Erythroblast (primary cell): ENCODE measurements around the gene MBTPS1.

Source experiments
- DNase-seq, 2 experiments: peaks; one replicate each; lab custom pipeline; 2025; lab: John Stamatoyannopoulos, UW
- GATA1 ChIP-seq: IDR thresholded peaks from 2 replicates; pipeline ENCODE4 v1.6.1; 2011; ENCODE audit warnings: low read depth, mild to moderate bottlenecking, control low read depth, low read length, moderate library complexity
- POLR2A ChIP-seq: IDR thresholded peaks from 2 replicates; pipeline ENCODE4 v1.6.1; 2011; ENCODE audit warnings: mild to moderate bottlenecking, low read length

Gene MBTPS1

DNA sequence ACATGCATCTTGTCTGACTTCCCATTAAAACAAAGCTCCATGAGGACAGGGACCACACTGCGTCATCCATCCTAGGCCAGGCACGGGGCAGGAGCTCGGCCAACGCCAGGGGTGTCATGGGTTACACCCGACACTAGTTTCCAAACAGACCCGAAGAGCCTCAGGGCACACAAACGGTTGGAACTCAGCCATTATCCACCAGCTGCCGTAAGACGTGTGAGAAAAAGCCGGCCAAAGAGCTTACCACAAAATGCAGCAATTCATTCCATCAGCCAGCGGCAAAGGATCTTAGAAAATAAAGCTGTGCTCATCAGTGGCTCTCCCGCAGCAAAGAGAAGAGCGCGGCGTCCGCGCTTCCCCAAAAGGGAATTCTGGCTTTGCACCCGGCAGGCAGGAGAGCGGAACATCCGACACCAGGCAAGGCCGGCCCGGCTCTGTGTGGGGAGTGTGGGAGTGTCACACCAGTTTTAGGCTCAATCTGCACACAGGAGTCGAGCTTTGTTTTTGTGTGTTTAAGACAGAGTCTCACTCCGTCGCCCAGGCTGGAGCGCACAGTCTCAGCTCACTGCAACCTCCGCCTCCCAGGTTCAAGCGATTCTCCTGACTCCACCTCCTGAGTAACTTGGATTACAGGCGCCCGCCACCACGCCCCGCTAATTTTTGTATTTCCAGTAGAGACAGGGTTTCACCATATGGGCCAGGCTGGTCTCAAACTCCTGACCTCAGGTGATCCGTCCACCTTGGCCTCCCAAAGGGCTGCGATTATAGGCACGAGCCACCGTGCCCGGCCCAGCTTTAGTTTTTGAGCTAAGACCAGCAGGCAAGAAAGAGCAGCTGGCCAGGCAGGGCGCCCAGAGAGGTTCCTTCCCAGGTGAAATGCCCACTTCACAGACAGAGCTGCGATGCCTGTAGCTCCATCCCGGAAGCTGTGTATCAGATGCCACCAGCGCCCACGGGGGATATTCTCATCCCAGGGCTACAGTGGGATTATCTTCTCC is 75.6 kb downstream of the MBTPS1 start:
- no peak for DNase-seq
- TF ChIP-seq GATA1 (no peak), POLR2A (no peak)

DNA sequence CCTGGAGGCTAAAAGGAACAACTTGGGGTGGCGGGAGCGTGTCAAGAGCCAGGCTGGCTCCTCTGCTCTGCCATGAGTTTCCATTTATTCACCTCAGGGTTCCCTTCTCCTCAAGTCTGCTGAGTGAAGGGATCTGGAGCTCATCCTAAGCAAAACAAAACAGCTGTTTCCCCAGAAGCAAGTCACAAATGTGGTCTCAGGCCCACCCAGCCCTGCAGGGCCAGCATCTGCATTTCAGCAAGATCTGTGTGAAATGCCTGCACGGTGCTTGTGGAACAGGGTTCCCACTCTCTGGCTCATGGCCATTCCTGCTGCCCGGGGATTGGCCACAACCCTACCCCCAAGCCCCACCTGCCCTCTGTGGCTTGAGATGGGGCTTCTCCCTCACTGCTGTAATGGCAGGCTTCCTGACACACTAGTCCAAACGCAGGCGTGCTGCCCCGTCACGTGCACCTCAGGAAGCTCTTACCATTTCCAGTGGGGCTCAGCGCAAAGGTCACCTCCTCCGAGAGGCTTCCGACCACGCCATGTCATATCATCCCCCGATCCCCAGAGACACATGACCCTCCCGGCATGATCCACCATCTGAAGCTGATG is 76.4 kb downstream of the MBTPS1 start:
- TF ChIP-seq GATA1 = no peak
- no peak for TF ChIP-seq POLR2A
- no peak for DNase-seq

DNA sequence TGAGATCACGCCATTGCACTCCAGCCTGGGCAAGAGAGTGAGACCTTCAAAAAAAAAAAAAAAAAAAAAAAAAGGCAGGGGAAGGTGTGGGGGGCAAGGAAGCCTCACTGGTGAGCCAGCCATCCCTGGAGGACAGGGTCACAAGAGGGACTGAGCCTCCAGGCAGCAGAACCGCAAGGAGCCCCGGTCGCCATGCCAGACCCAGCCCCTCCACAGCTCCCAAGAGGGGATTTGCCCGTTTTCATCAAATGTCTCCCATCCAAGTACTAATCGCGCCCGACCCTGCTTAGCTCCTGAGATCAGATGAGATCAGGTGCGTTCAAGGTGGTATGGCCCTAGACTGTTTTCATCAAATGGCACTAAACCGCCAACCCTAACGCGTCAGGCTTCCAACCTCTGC is 77.0 kb downstream of the MBTPS1 start:
- no peak for TF ChIP-seq GATA1
- TF ChIP-seq POLR2A = no peak
- no peak for DNase-seq

DNA sequence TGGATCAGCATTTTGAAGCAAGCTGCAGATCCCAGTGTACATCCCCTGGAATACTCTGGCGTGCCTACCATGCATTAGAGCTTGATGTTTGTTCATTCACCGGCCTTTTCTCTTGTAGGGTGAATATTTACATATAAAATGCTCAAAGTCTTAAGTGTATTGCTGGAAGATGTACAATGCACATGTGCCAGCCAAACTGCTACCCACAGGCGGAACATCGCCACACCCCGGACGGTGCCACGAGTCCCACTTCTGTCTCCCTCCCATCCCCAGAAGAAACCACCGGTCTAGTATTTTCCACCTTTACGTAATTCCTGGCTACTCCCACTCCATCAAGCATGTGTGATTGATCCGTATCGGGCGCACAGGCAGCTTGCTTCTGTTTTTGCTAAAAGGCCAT is 78.3 kb downstream of the MBTPS1 start:
- TF ChIP-seq POLR2A = no peak
- TF ChIP-seq GATA1 = no peak
- DNase-seq = no peak

DNA sequence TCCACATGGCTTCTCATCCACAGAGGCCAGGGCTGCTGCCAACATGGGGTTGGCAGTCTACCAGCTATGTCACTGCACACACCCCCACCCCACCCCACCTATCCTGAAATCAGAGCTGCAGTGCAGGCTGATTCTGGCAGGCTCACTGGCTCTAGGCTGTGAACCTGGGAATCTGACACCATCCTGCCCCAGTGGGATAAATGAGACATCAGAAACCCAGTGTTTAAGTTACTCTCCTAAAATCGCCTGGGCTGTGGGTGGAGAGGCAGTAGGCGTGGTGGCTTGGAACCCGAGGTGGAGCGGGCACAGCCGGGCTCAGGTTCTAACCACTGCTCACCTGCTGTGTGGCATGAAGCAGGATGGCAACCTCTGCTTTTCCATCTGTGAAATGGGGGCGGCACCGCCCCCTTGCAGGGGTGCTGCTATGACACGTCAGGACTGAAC is 79.7 kb downstream of the MBTPS1 start:
- DNase-seq = no peak
- no peak for TF ChIP-seq POLR2A
- TF ChIP-seq GATA1 = no peak

DNA sequence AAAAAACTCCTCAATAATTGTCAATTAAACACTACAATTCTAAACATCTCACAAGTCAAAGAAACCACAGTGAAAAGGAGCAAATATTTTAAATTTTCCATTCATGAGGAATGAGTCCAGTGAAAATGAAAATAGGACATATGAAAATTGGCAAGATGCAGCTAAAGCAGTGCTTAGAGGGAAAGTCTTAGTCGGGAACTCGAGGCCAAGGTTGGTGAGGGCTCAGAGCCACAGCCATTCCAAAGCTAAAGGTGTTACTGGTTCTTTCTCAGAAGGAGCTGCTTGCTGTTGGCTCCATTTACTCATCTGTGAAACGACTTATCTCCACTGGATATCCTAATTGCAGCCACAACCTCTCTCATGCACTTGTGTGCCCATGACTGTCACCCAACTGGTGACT is 80.6 kb downstream of the MBTPS1 start:
- DNase-seq = no peak
- no peak for TF ChIP-seq POLR2A
- no peak for TF ChIP-seq GATA1

DNA sequence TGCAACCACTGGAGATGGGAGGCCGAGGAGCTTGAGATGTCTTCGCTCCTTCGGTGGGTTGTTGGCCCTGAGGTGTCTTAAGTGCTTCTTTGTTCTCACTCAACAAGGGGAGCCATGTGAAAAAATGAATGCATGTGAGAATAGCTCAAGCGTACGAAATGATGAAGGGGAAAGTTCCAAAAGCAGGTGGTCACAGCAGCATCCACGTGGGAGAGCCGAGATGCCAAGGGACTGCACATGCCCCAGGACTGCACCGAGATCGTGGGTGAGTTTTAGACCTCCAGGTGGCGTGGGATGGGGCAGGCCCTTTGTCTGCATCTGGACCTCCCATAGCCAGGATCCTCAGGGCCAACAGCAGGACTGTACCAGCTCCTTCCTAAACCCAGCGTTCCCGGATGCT is 82.2 kb downstream of the MBTPS1 start:
- no peak for DNase-seq
- no peak for TF ChIP-seq POLR2A
- TF ChIP-seq GATA1 = no peak

DNA sequence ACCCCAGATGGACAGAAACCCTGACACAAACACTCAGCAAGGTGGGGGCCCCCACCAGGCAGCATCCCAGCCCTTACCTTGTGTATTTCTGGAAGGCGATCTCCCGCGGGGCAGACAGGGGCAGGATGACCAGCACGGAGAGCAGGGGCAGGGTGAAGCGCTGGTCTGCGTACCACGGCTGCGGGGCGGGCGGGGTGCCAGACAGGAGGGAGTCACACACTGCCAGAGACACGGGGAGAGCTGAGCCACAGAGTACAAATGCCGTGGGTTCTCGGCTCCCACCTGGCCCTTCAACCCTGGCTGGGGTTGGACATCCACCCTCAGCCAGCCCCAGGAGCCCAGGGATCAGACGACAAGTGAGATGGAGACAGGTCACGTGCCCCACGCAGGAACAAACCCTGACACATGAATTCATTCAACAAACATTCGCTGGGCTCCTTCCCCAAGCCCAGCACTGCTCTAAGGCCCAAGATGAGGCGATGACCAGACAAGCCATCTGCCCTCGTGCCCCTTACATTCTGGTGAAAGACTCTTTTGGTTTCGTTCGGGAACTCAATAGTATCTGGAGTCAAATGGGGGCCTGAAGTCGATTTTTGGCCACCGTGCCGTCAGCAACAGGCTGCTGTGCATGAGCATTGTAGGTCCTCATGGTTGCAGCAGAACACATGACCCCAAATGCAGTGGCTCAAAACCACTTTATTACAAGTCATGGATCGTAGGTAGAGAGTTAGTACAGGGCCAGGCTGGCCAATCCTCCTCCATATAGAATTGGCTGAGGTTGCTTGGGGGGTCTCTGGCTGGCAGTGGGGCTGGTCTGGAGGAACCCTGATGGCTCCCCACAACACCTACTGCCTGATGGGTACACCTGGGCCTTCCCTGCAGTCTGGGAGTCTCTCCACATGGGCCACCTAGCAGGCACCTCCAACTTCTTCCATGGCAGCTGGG is 83.2 kb downstream of the MBTPS1 start:
- no peak for DNase-seq
- no peak for TF ChIP-seq POLR2A
- TF ChIP-seq GATA1 = no peak

DNA sequence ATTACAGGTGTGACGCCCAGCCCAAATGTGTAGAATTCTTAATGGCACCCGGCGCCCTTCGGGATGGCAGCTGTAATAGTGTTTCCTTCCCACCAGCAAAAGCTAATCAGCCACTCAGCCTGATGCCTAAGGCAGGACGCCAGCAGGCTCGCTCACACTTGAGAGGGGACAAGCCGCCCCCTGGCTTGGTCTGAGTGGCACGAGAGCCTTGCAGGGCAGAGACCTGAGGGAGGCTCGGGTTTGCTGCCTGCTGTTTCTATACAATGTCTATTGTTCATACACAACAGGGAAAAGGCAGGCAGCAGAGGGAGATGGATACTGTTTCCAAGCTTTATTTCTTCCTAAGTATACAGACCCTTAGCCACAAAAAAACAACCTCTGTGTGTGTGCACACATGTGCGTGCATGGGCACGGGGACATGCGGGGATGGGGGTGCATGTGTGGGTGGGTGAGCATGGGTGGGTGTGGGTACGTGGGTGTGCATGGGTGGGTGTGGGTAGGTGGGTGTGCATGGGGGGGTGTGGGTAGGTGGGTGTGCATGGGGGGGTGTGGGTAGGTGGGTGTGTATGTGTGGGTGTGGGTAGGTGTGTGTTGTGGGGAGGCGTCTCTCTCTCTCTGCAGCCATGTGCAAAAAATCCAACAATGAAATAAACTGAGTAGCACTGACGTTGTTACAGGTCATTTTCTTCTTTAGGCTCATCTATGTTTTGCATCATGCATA is 84.1 kb downstream of the MBTPS1 start:
- TF ChIP-seq POLR2A = no peak
- no peak for DNase-seq

DNA sequence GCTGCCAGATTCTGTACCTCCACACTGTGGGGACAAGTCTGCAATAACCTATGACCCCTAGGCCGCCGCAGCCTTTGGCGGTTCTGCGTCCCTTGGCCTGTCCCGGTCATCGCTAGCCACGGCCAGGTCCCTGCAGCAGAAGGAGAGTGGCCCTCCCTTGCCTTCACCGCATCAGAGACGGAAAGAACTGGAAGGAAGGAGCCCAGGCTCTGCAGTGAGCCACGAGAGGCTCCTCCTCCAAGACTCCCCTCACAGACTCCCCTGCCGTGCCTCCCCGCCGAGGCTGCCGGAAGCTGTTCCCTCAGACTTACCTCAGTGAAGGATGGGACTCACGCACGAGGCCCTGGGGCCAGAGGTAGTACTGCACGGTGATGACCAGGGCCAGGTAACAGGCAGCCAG is 85.2 kb downstream of the MBTPS1 start:
- TF ChIP-seq GATA1 = no peak
- no peak for TF ChIP-seq POLR2A
- no peak for DNase-seq

DNA sequence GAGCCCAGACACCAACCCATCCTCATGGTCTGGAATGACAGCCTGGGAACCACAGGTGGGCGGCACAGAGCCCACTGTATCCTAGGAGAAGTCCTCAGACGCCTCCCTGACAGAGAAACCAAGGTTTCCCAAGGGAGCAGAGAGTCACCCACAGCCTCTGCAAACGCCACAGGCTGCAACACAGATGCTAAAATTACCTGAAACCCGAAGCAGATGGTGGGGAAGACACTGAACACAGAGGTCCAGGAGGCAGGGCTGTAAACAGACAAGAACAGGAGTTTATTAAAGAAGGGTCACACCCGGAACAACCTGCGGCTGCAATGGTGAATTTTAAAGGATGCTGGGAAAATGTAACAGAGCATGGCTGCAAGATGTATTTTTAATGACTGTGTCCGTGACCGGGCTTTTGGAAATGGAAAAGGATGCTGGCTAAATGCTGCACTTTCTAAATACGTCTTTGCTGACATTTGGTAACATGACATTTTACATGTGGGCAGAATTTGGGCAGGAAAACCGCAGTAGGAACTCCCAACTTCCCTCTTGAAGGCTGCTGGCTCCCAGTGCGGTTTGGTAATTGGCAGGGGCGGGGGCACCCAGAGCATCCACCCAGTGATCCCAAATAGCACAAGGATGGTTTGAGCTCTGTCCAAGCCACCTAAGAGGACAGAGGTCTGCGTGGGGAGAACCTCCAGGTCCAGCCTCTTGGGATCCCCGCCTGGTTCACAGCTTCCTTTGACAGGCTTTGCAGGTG is 87.3 kb downstream of the MBTPS1 start:
- TF ChIP-seq POLR2A = no peak
- no peak for TF ChIP-seq GATA1
- no peak for DNase-seq

DNA sequence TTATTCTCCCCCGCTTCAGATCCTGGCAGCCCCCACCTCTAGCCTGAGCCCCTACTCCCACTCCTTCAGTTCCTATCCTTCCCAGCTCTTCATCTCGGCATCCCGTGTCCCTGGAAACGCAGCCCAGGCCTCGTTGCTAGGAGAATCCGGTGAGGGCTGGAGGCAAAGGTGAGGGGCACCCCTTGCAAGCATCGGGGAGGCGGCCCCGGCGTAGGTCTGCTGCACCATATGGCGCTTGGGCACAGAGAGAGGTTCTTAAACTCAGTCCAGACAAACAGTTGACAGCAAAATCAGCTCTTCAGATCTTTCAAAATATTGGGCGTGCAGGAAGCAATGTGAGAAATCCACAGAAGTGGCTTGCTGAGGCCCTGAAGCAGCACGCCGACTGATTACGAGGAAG is 89.1 kb downstream of the MBTPS1 start:
- no peak for TF ChIP-seq GATA1
- no peak for DNase-seq
